OCI-LY1 (cell line): ENCODE results near the gene RNF40.
A peak's percentile ranks its signal among the peaks of the same experiment; 100 is the strongest.

Source experiments
- H2AFZ ChIP-seq: fragments of 200-600 bp; sonication (generic), shearing (Covaris generic); 2 replicates; pipeline ENCODE4 v1.6.0; 2014; ENCODE audit warnings: antibody characterized with exemption, mild to moderate bottlenecking, low read length
- H3F3A ChIP-seq: fragments of 200-600 bp; sonication (generic), shearing (Covaris generic); 2 replicates; pipeline ENCODE4 v1.6.0; 2014; ENCODE audit warnings: mild to moderate bottlenecking, antibody characterized with exemption, low read length, moderate library complexity; ENCODE audit not compliant: insufficient read depth
- H3K27ac ChIP-seq: fragments of 200-600 bp; sonication (generic); 2 replicates; pipeline ENCODE4 v1.5.1; 2014; ENCODE audit warnings: low read length, mixed run types, mild to moderate bottlenecking, low read depth; ENCODE audit not compliant: poor library complexity, severe bottlenecking
- H3K27me3 ChIP-seq: fragments of 200-600 bp; sonication (generic); 2 replicates; pipeline ENCODE4 v1.6.0; 2014; ENCODE audit warnings: antibody characterized with exemption, mild to moderate bottlenecking, low read length, moderate library complexity; ENCODE audit not compliant: insufficient read depth
- H3K36me3 ChIP-seq: fragments of 200-600 bp; sonication (generic); 2 replicates; pipeline ENCODE4 v1.6.1; 2014; ENCODE audit warnings: mild to moderate bottlenecking, antibody characterized with exemption, low read length, moderate library complexity, mixed read lengths; ENCODE audit not compliant: insufficient read depth
- H3K4me1 ChIP-seq: fragments of 200-600 bp; sonication (generic); 2 replicates; pipeline ENCODE4 v1.5.1; 2014; ENCODE audit warnings: mild to moderate bottlenecking, low read length, moderate library complexity; ENCODE audit not compliant: insufficient read depth, severe bottlenecking
- H3K4me2 ChIP-seq: fragments of 200-600 bp; sonication (generic), shearing (Covaris generic); 2 replicates; pipeline ENCODE4 v1.6.1; 2014; ENCODE audit warnings: low read length
- H3K4me3 ChIP-seq: fragments of 200-600 bp; sonication (generic); 2 replicates; pipeline ENCODE4 v1.5.1; 2014; ENCODE audit warnings: low read length, low read depth, mild to moderate bottlenecking, mixed read lengths; ENCODE audit not compliant: poor library complexity, severe bottlenecking
- H3K79me2 ChIP-seq: fragments of 200-600 bp; shearing (Covaris generic); 2 replicates; pipeline ENCODE4 v1.6.1; 2016; ENCODE audit warnings: mixed run types, low read length, mixed read lengths; ENCODE audit not compliant: insufficient read depth
- H3K9ac ChIP-seq: fragments of 200-600 bp; sonication (generic), shearing (Covaris generic); 2 replicates; pipeline ENCODE4 v1.6.1; 2014; ENCODE audit warnings: mild to moderate bottlenecking, low read length, mixed read lengths
- H3K9me2 ChIP-seq: fragments of 200-600 bp; sonication (generic), shearing (Covaris generic); 2 replicates; pipeline ENCODE4 v1.6.1; 2014; ENCODE audit warnings: low read depth, mild to moderate bottlenecking, low read length, mixed read lengths
- H3K9me3 ChIP-seq: fragments of 200-600 bp; shearing (Covaris generic); 2 replicates; pipeline ENCODE4 v1.6.1; 2014; ENCODE audit warnings: low read length, mixed read lengths
- H4K20me1 ChIP-seq: fragments of 200-600 bp; sonication (generic), shearing (Covaris generic); 2 replicates; pipeline ENCODE4 v1.6.0; 2016; ENCODE audit warnings: mild to moderate bottlenecking, low read length; ENCODE audit not compliant: insufficient read depth
- CTCF ChIP-seq: fragments of 200-600 bp; sonication (generic), shearing (Covaris generic); IDR thresholded peaks from 2 replicates; pipeline ENCODE4 v1.5.1; 2017; ENCODE audit warnings: mild to moderate bottlenecking, antibody characterized with exemption, low read length, moderate library complexity, mixed read lengths
- EZH2 ChIP-seq: fragments of 200-600 bp; sonication (generic), shearing (Covaris generic); IDR thresholded peaks from 2 replicates; pipeline ENCODE4 v1.8.0; 2017; ENCODE audit warnings: borderline replicate concordance, mixed run types, mild to moderate bottlenecking, antibody characterized with exemption, low read length, moderate library complexity, mixed read lengths

The RNF40 gene

GRCh38 chr16:30758988-30759491 lies 3.1 kb upstream of the RNF40 start:
- no peaks in the 10 kb centered on the region for H4K20me1 ChIP-seq
- H3K4me2 ChIP-seq, result peak overlapping the region; percentile 90; the same call in 1 of the 2 replicates
- TF ChIP-seq EZH2, result no peak
- TF ChIP-seq CTCF, result no peak
- no peaks in the 10 kb centered on the region for H3K27me3 ChIP-seq
- H3K36me3 ChIP-seq, result peaks cover 58% of the 10 kb centered on the region
- peak overlapping the region; percentile 14; the same call in 1 of the 2 replicates for H3K9ac ChIP-seq
- H3K27ac ChIP-seq, result peak overlapping the region; percentile 76
- H3K4me3 ChIP-seq, result no peak overlapping the region
- H2AFZ ChIP-seq, result no peak overlapping the region
- H3K79me2 ChIP-seq, result no peaks in the 10 kb centered on the region; the same call in 1 of the 2 replicates
- no peaks in the 10 kb centered on the region for H3K9me2 ChIP-seq
- peaks cover 37% of the 10 kb centered on the region for H3K4me1 ChIP-seq
- H3F3A ChIP-seq, result no peaks in the 10 kb centered on the region
- H3K9me3 ChIP-seq, result no peaks in the 10 kb centered on the region

- H4K20me1 ChIP-seq, result no peaks in the 10 kb centered on the region
- H3K27me3 ChIP-seq, result no peaks in the 10 kb centered on the region
- peak overlapping the region; percentile 84 for H3K4me3 ChIP-seq
- no peaks in the 10 kb centered on the region for H3K9me3 ChIP-seq
- H3F3A ChIP-seq, result no peaks in the 10 kb centered on the region
- peaks cover 58% of the 10 kb centered on the region for H3K36me3 ChIP-seq
- peak overlapping the region; percentile 76 for H3K27ac ChIP-seq
- peak overlapping the region; percentile 90 for H3K4me2 ChIP-seq
- no peak overlapping the region for H2AFZ ChIP-seq
- H3K9ac ChIP-seq, result peak overlapping the region; percentile 76; the same call in 1 of the 2 replicates
- H3K9me2 ChIP-seq, result no peaks in the 10 kb centered on the region
- H3K4me1 ChIP-seq, result peaks cover 37% of the 10 kb centered on the region
- TF ChIP-seq EZH2 (no peak), CTCF (no peak)
- no peaks in the 10 kb centered on the region; the same call in 1 of the 2 replicates for H3K79me2 ChIP-seq
Measured at GRCh38 chr16:30760001-30760559, 2.0 kb upstream of the RNF40 start.

- H4K20me1 ChIP-seq, result no peaks in the 10 kb centered on the region
- no peak for TF ChIP-seq CTCF
- TF ChIP-seq EZH2, result no peak
- H3K27me3 ChIP-seq, result no peaks in the 10 kb centered on the region
- H2AFZ ChIP-seq, result no peak overlapping the region
- H3K79me2 ChIP-seq, result no peaks in the 10 kb centered on the region; the same call in 1 of the 2 replicates
- H3K4me2 ChIP-seq, result peak overlapping the region; percentile 90
- H3K36me3 ChIP-seq, result peaks cover 60% of the 10 kb centered on the region
- peaks cover 37% of the 10 kb centered on the region for H3K4me1 ChIP-seq
- H3K9ac ChIP-seq, result peak overlapping the region; percentile 76
- peak overlapping the region; percentile 76 for H3K27ac ChIP-seq
- H3K4me3 ChIP-seq, result peak overlapping the region; percentile 84
- H3F3A ChIP-seq, result no peaks in the 10 kb centered on the region
- no peaks in the 10 kb centered on the region for H3K9me3 ChIP-seq
- no peaks in the 10 kb centered on the region for H3K9me2 ChIP-seq
Measured at GRCh38 chr16:30760577-30761426, 1.3 kb upstream of the RNF40 start.
